Renal pelvis (tissue), 4 donors: Measurements from ENCODE around the gene ZC3H10. TPM values are rescaled to one million over a fixed set of nuclear protein-coding genes. Genes with fewer than 3 reads are reported as not detected.
A peak's percentile ranks its signal among the peaks of the same experiment; 100 is the strongest.

Experiments used
- DNase-seq: peaks from one replicate; pipeline ENCODE4 v3.0.0-alpha.2; 2013
- polyA plus RNA-seq, 3 donors: library from polyadenylated mRNA; unstranded; fragments of 120-200 nt; gene quantifications; one replicate each; pipeline ENCODE4 v1.2.1, GENCODE V29; 2013; ENCODE audit not compliant: insufficient read length in 3 of 3

ZC3H10 gene
- polyA plus RNA-seq, 3 donors: 6.1 to 7.4 (median 6.9) TPM

DNA sequence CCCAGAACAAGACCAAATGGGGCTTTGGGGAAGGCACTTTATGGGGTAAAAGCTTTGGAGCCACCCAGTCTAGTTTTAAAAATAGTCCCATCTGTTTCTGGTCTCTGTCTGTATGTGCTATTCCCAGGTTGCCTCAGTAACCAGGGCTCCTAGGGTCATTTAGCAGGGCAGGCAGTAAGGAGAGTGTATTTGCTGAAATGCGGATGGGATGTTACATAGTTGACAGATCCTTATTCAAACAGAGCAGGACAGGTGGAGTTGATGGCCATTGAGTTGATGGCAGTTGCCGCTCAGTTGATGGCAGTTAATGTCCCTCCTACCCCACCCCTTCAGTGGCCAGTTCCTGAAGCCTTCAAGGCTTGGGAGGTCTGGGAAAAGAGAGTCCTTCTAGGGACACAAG is 4.6 kb downstream of the ZC3H10 start:
- no peak for DNase-seq

GRCh38 chr12:56124133-56124532 is 6.1 kb downstream of the ZC3H10 start:
- DNase-seq: no peak

DNA sequence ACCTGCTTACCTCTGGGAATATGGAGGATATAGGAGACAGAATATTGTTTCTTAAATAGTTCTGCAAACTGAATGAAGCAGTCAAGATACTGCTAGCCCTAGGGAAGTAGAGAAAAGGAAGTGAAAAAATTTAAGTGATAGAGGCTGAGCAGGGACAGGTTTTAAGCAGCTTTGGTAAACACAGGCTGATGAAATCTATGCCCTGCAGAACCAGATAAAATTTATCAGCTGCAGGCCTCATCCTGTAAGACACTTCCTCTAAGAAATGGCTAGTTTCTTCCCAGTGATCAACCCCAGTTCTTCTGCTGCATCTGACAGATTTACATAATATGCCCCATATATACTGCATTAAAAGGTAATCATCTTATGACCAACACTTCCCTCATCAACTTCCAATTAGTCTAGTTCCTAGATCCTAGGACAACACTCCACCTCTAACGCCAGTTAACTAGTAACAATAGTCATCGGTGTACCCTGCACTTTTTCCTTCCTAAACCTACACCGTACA is 8.7 kb downstream of the ZC3H10 start:
- no peak for DNase-seq

DNA sequence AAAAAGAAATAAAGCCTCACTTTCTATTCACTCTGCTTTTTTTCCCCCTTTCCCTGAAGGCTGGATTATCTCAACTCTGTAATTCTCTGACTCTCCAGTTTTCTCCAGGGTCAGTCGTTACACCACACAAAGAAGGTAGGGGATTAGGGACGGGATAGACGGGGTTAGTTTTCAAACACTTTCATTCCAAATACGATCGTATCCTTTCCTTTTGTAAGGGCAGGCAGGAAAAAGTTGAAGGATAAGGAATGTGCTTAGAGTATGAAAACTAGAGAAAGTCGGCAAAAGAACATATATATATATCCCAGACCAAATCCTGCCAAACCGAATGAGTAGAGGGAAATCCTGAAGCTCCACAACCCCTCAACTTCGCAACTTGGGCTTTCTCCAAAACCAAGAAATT is 9.4 kb downstream of the ZC3H10 start:
- no peak for DNase-seq

- DNase-seq: peak; percentile 100
Measured at GRCh38 chr12:56127888-56128669, 10.0 kb downstream of the ZC3H10 start, which contains the start of gene ESYT1. TSS of gene ESYT1 (plus strand) at chr12:56128267. CDS start at chr12:56128320, 53 bp downstream.

DNA sequence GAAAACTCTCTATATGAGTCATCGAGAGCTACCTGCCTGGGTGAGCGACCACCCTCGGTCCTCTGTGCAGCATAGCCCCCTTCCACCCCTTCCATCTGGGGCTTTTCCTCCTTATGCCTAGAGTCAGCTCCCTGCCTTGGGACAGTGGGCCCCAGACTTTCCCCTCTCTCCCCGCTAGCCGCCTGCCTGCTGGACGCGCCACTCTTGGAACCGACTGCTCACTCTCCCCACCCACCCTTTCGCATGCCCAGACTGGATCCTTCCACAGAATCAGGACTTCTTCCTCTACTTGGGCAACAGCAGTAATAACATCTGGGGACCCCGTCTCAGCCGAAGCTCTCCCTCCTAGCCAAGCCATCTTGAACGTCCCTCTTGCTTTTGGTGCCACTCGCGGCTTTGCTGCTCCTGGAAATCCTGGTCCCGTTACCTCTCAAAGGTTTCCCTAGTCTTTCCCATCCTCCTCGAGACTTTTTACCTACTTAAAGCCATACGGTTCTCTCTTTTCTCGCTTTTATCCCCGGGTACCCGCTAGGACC is 10.7 kb downstream of the ZC3H10 start:
- no peak for DNase-seq

DNA sequence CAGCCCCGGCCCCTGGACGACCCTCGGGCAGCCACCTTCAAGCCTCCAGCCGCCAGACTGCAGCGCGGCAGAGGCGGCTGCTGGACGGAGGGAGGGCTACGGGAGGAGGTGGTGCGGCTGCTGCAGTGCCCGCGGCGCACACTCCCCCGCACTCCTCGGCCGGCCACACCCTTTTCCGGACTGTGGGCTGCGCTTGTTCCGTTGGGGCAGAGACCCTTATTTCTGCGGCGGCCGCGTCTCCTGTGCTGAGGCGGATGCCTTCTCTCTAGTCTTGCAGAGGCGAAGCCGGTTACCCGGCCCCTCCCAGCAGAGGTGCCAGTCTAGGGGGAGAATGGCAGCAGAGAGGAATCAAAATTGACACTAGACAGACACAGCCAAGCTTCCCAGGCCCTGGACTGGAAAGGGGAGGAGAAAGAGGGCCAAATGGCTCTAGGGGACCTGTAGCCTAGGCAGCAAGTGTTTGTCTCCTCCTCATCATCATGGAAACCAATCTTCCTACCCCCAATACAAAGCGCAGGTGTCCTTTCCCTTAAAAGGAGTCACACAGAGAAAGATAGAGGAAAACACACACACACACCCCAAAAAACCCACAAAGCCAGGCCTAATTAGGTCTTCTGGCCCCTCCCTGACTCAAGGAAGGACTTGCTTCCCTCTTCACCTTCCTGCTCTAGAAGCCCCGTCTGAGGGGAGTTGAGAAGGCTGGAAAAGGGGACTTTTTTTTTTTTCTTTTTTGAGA is 11.3 kb downstream of the ZC3H10 start:
- DNase-seq: no peak

- no peak for DNase-seq
Measured at GRCh38 chr12:56129942-56130495, 12.0 kb downstream of the ZC3H10 start.

DNA sequence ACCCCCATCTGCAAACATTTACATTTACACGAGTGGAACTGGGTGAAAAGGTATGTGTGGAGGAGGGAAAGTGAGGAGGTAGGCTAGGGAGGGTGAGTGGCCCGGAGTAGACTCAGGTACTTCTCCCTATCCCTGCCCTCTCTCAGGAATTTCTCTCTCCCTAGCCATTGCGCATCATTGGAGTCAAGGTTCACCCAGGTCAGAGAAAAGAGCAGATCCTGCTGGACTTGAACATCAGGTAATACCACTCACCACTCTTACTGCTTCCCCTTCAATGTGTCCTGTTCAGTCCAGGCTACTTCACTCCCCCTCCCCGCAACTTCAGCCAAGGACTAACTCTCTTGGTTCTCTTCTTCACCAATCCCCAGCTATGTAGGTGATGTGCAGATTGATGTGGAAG is 12.8 kb downstream of the ZC3H10 start:
- DNase-seq: no peak

DNA sequence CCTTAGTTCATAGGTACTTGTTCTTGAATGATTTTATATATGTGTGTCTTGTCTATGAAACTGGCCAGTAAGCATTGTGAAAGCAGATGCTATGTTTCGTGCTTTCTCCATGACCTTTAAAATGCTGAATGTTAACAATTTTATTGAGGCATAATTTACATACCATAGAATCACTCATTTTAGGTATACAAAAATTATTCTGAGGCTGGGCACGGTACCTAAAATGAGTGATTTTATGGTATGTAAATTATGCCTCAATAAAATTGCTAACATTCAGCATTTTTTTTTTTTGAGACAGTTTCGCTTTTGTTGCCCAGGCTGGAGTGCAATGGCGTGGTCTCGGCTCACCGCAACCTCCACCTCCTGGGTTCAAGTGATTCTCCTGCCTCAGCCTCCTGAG is 16.8 kb downstream of the ZC3H10 start:
- DNase-seq: no peak

- DNase-seq: no peak
Measured at GRCh38 chr12:56137853-56138571, 19.9 kb downstream of the ZC3H10 start.

DNA sequence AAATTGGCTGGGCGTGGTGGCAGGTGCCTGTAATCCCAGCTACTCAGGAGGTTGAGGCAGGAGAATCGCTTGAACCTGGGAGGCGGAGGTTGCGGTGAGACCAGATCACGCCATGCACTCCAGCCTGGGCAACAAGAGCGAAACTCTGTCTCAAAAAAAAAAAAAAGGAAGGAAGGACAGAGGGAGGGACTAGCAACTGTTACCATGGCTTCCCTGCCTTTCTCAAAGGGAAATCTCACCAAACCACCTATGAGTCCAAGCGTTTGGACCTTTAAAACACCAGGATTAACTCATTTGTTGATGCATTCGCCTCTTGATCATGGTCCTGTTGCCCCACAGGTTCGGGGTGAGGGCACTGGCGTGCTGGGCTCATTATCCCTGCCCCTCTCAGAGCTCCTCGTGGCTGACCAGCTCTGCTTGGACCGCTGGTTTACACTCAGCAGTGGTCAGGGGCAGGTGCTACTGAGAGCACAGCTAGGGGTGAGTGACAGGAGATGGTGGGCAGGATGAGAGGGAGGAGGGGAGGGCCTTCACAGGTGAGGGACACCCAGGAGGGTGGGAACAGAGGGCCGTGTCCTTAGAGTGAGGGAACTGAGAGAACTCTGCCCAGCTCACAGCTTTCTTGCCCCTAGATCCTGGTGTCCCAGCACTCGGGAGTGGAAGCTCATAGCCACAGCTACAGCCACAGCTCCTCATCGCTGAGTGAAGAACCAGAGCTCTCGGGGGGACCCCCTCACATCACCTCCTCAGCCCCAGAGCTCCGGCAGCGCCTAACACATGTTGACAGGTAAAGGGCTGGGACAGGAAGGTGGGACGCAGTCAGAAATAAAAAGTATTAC is 24.1 kb downstream of the ZC3H10 start:
- DNase-seq: no peak

DNA sequence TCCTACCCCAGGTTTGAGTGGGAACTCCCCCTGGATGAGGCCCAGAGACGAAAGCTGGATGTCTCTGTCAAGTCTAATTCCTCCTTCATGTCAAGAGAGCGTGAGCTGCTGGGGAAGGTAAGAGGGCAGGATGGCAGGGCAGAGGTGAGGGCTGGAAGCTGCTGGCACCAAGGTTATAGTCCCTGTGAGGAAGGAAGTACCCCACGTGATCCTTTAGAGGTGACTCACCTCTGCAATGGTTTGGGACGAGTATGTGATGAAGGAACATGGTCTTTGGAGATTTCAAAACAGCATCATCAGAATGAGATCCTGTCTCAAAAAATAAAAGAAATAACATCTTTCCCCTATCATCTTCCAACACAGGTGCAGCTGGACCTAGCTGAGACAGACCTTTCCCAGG is 25.2 kb downstream of the ZC3H10 start:
- DNase-seq: no peak

- DNase-seq: no peak
Measured at GRCh38 chr12:56143870-56144269, 25.8 kb downstream of the ZC3H10 start.

DNA sequence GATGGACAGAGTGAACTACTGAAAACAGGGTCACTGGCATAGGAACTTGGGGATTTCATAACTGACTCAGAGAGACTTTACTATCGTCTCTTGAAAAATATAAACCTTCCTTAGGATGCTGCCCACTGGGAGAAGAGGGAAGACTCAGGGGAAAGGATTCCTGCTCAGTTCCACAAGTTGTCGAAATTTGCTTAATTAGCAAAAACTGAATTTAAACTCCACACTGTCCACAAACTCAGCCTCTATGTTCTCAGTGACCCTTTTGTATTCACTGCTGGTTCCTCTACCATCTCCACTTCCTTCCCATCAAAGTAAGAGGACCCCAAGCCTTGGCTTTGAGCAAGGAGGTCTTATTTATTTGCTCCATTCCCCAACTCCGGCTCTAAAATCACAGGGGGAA is 27.2 kb downstream of the ZC3H10 start:
- DNase-seq: no peak

DNA sequence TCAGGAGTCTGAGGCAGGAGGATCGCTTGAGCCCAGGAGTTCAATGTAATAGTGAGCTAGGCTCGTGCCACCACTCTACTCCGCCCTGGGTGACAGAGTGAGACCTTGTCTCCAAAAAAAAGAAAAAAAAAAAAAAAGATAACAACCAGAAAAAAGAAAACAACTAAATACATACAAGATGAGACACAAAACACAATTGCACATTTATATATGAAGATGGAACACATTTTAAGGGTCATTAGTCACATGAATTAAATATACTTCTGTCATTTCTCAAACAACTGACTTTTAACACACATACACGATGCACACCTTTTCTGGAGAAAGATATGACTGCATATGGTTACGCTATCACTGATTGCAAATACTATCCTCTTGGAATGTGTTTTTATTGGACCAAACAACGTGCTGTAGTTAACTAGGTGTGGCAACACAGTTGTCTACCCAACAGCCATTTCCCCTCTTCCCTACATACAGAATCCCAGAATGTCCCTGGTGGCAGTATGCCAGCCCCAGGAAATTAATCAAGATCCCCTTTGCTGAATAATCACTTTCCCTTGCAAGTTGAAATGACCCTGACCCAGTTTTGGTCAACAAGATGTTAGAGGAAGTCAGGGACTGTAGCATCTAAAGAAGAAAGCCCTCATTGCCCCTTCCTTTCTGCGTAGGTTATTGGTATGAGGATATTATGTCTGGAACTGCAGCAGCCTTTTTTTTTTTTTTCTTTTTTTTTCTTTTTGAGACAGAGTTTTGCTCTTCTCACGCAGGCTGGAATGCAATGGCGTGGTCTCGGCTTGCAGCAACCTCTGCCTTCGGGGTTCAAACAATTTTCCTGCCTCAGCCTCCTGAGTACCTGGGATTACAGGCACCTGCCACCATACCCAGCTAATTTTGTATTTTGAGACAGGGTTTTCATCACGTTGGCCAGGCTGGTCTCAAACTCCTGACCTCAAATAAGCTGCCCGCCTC is 28.7 kb downstream of the ZC3H10 start:
- peak; percentile 39 for DNase-seq

DNA sequence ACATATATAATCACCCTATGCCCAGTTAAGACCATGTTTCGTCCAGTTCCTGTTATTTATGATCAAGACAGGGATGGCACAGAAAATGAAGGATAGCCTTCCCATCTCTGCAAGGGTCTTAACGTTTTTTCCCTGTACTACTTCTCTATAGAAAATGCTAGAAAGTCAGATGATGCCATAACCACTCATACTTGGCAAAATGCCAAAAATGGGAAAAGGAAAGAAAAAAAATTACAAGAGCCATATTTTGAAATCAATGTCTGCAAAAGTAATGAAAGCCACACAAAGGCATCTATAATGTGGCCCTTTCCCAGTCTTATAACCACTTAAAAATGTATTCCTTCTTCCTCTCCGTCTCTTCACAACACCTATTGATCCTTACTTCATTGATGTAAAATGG is 32.5 kb downstream of the ZC3H10 start:
- no peak for DNase-seq

DNA sequence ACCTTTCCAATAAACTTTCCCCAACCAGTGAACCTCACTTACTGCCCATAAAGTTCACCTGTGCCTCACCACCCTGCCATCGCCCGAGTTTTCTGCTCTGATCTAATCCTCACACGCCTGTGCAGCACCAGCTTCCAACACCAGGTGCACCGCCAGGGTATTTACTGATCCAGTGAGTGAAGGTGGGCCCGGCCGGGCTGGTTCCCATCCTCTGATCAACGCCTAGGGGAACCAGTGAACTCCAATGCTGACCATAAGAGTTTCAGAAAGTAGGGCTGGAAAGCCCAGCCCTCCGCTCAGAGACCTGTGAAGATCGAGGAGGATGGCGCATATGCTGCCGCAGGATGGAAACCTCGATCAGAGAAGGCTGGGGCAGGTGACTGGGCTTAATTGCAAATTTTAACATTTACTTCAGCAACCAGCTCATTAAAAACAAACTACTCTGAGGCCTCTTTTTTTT is 33.6 kb downstream of the ZC3H10 start:
- peak; percentile 48 for DNase-seq

GRCh38 chr12:56152132-56152755 is 34.2 kb downstream of the ZC3H10 start, which contains the start of gene MYL6B:
TSS of gene MYL6B (plus strand) at chr12:56152587. CDS start at chr12:56153919, 1,332 bp downstream.
- peak; percentile 91 for DNase-seq
